ENCODE results near the gene CCDC80.

Gene CCDC80

GRCh38 chr3:112561734-112562529 lies 79.0 kb downstream of the CCDC80 start, which contains the start of the genes ATG3 and SLC35A5:
ATG3 (minus strand) TSS chr3:112561962; CDS start chr3:112561528, 434 bp downstream.
SLC35A5 (plus strand) TSS chr3:112562045; CDS start chr3:112563404, 1,359 bp downstream.
- H3K4me3 ChIP-seq (ENCODE audit: low read depth, low read length), result peak within 1 kb of the TSS; percentile 100
- no peak for TF ChIP-seq CTCF (conservative IDR thresholded peaks at IDR 0.05; ENCODE audit: low read depth, low read length)
- peak; percentile 99 for DNase-seq (ENCODE audit: low read depth)

GRCh38 chr3:112561484-112561733 lies 79.5 kb downstream of the CCDC80 start:
- peak overlapping the region; percentile 100 for H3K4me3 ChIP-seq (ENCODE audit: low read depth, low read length)
- no peak for DNase-seq (ENCODE audit: low read depth)
- TF ChIP-seq CTCF (conservative IDR thresholded peaks at IDR 0.05; ENCODE audit: low read depth, low read length), result no peak

- peak overlapping the region; percentile 100 for H3K4me3 ChIP-seq (ENCODE audit: low read depth, low read length)
- DNase-seq (ENCODE audit: low read depth), result peak; percentile 90
- TF ChIP-seq CTCF (conservative IDR thresholded peaks at IDR 0.05; ENCODE audit: low read depth, low read length), result no peak
Measured at GRCh38 chr3:112560721-112561483, 80.0 kb downstream of the CCDC80 start.

- H3K4me3 ChIP-seq (ENCODE audit: low read depth, low read length), result peak overlapping the region; percentile 100
- TF ChIP-seq CTCF (conservative IDR thresholded peaks at IDR 0.05; ENCODE audit: low read depth, low read length), result no peak
- peak; percentile 43 for DNase-seq (ENCODE audit: low read depth)
Measured at GRCh38 chr3:112560307-112560706, 80.6 kb downstream of the CCDC80 start.

- DNase-seq (ENCODE audit: low read depth), result no peak
- TF ChIP-seq CTCF (conservative IDR thresholded peaks at IDR 0.05; ENCODE audit: low read depth, low read length), result no peak
- no peak overlapping the region for H3K4me3 ChIP-seq (ENCODE audit: low read depth, low read length)
Measured at GRCh38 chr3:112557976-112558375, 83.0 kb downstream of the CCDC80 start.

GRCh38 chr3:112555535-112556170 lies 85.3 kb downstream of the CCDC80 start:
- DNase-seq (ENCODE audit: low read depth), result no peak
- TF ChIP-seq CTCF (conservative IDR thresholded peaks at IDR 0.05; ENCODE audit: low read depth, low read length), result no peak
- H3K4me3 ChIP-seq (ENCODE audit: low read depth, low read length), result no peak overlapping the region
